Heart right ventricle (tissue), 16 donors: Measurements from ENCODE around the gene EEF1AKMT2. TPM values are rescaled to one million over a fixed set of nuclear protein-coding genes. Genes with fewer than 3 reads are reported as not detected.

Experiments
- ATAC-seq, 8 donors: fragments of 200-7000 bp; cut with Tn5 transposase; one replicate each; pipeline ENCODE4 v1.9.1; 2020; ENCODE audit warnings: mild to moderate bottlenecking in 8 of 8, moderate library complexity in 8 of 8, moderate number of reproducible peaks in 1 of 8
- DNase-seq, 2 donors: peaks; one replicate each; pipeline ENCODE4 v3.0.0-alpha.2; 2020
- H3K27ac ChIP-seq, 10 donors: fragments of 200-600 bp; sonication (generic) in 2 of 10; one replicate each; pipeline versions ENCODE4 v1.5.0 to v1.8.0; 2020 to 2022; ENCODE audit warnings: mild to moderate bottlenecking in 3 of 10
- H3K27me3 ChIP-seq, 7 donors: fragments of 200-600 bp; one replicate each; pipeline ENCODE4 v1.8.0; 2021 to 2022; ENCODE audit warnings: mild to moderate bottlenecking in 2 of 7
- H3K36me3 ChIP-seq, 9 donors: fragments of 200-600 bp; sonication (generic) in 1 of 9; one replicate each; pipeline versions ENCODE4 v1.5.0 to v1.8.0; 2020 to 2022; ENCODE audit warnings: mild to moderate bottlenecking in 2 of 9
- H3K4me1 ChIP-seq, 9 donors: fragments of 200-600 bp; sonication (generic) in 1 of 9; one replicate each; pipeline versions ENCODE4 v1.5.0 to v1.8.0; 2020 to 2022; ENCODE audit warnings: mild to moderate bottlenecking in 4 of 9
- H3K4me3 ChIP-seq, 10 donors: fragments of 200-600 bp; sonication (generic) in 2 of 10; one replicate each; pipeline versions ENCODE4 v1.5.0 to v1.8.0; 2020 to 2022; ENCODE audit warnings: mild to moderate bottlenecking in 7 of 10, moderate library complexity in 2 of 10
- H3K9me3 ChIP-seq, 11 donors: fragments of 200-600 bp in 10 of 11; sonication (generic) in 2 of 11; one replicate each; pipeline versions ENCODE4 v1.5.0 to v1.8.0; 2013 to 2022; ENCODE audit warnings: mild to moderate bottlenecking in 2 of 11, control low read depth in 1 of 11, moderate library complexity in 1 of 11
- WGBS, 2 donors: extraction: QIAGEN DNeasy Blood & Tissue Kit; methylation state at CpG; one replicate each; pipeline ENCODE4 v1.1.7; 2013; ENCODE audit warnings: inconsistent platforms in 1 of 2; 5-methylcytosine and 5-hydroxymethylcytosine counted together
- intact Hi-C, 10 donors: fragments of 100-400 bp; cut with DNase I; formaldehyde crosslinking; loops; one replicate each; pipeline versions ENCODE4 v1.11.1 to v1.14.2; 2022
- polyA plus RNA-seq, 2 donors: library from polyadenylated mRNA; stranded (reverse); fragments of 200-250 nt; gene quantifications; one replicate each; pipeline ENCODE4 v1.2.3, GENCODE V29; 2013
- total RNA-seq, 10 donors: library from RNA; stranded (reverse); fragmentation: NEBNext Ultra II Directional in 3 of 10; extraction: Animal tissue kit (Norgen Biotek cat#: 25700) in 3 of 10; gene quantifications; one replicate each; pipeline versions ENCODE4 v1.2.1 to v1.2.4, GENCODE V29; 2021 to 2023
- TF ChIP-seq, protein P1 (sequence below), 9 donors: fragments of 200-600 bp; sonication (generic) in 2 of 9; IDR thresholded peaks; one replicate each; pipeline versions ENCODE4 v1.5.0 to v1.8.0; 2021 to 2022; ENCODE audit warnings: antibody characterized with exemption in 9 of 9, mild to moderate bottlenecking in 5 of 9, moderate library complexity in 1 of 9
- donor health status: Arrhythmogenic right ventricular cardiomyopathy.
- donor health status: ischemic (EF 13 %, LVEDD 7.1; RV severe dilation, severe dysfunction).
- donor health status: healthy with polysubstance abuse.
- donor health status: DM: no; HTN: yes; CAD: no.
- donor health status: DM: no; HTN: no; CAD: no.
- donor health status: ischemic (EF 25% LVEDD 6.9; RV normal size, moderate dysfunction).
- donor health status: ischemic (EF 25% LVEDD 5.7; RV mildly dilated, moderate dysfunction).
- donor health status: healthy.
- donor health status: DM: yes; HTN: yes; CAD: no.
- donor health status: Ischemic cardiomyopathy.
- donor health status: ischemic (EF 35%, LVEDD 5.7; RV mildly dilated, moderate dysfunction).
- donor health status: nonischemic (EF 11% LVEDD 7.7; RV severe dilation, severe dysfunction).
- donor health status: DM: yes; HTN: yes; CAD: no.
- donor health status: PGD.
- donor health status: ischemic (EF 29% LVEDD 5.4; RV normal size, mild dysfunction).
- donor health status: nonischemic (EF 23%, LVEDD 6.1; RV moderate dilation, normal function).

EEF1AKMT2 gene
- total and polyA plus RNA-seq, 12 donors, result 7.4 to 18.8 (median 13.0) TPM

DNA sequence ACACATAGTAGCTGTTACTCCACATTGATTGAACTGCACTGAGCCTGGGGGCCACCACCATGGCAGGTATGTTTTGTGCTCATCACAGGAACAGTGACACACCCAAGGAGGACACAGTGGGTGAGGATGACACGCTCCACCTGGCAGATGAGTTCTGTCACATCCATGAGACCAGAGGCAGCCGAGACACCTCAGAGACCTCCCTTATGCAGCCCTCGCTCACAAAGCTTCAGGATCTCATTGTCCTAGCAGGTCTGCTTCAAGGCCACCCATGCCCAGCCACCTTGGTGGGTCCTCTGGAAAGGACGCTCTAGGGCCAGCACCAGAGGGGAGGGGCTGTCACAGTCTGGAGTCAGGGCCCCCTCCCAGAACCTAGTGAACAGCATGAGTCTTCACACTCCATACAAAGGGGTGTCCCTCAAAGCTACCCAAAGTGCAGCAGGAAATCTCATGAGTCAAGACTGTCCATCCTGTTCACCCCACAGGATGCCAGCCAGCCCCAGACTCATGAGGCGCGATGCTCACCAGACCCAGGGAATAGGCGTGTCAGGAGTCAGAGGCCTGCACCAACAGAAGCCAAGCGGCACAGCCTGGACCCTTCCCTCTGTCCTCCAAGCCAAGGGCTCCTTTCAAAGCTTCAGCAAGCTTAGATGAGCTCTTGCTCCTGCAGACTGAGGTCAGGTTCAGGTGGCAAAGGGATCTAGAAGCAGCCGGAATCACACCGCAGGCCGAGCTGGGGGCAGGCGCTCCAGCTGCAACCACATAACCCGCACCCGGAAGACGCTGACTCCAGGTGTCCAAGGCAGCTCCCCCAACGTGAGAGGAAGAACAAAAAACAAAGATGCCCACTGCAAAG, 57.1 kb downstream of the EEF1AKMT2 start:
- intact Hi-C loops, result loop anchor here in 5 of 10 donors (5.0 to 10.0 kb wide), 4 partner anchors 32 to 102 kb away; no protein-coding TSS in a partner anchor
- H3K4me1 ChIP-seq, result peaks cover 57 to 100% (median 98%) of the 10 kb centered on the region in 9 donors
- H3K4me3 ChIP-seq, result no peak overlapping the region
- 91 to 92% methylated on average over 16 of the region's 16 CpGs for WGBS, 2 donors
- ATAC-seq (no peak), DNase-seq (no peak)
- peak overlapping the region; percentile 67 to 85 (median 80) for H3K27ac ChIP-seq
- no peaks in the 10 kb centered on the region for H3K9me3 ChIP-seq
- H3K36me3 ChIP-seq, result peaks cover 0 to 5% (median 0%) of the 10 kb centered on the region in 9 donors
- no peaks in the 10 kb centered on the region for H3K27me3 ChIP-seq
- TF ChIP-seq, protein P1, sequence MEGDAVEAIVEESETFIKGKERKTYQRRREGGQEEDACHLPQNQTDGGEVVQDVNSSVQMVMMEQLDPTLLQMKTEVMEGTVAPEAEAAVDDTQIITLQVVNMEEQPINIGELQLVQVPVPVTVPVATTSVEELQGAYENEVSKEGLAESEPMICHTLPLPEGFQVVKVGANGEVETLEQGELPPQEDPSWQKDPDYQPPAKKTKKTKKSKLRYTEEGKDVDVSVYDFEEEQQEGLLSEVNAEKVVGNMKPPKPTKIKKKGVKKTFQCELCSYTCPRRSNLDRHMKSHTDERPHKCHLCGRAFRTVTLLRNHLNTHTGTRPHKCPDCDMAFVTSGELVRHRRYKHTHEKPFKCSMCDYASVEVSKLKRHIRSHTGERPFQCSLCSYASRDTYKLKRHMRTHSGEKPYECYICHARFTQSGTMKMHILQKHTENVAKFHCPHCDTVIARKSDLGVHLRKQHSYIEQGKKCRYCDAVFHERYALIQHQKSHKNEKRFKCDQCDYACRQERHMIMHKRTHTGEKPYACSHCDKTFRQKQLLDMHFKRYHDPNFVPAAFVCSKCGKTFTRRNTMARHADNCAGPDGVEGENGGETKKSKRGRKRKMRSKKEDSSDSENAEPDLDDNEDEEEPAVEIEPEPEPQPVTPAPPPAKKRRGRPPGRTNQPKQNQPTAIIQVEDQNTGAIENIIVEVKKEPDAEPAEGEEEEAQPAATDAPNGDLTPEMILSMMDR (IDR thresholded peaks at IDR 0.05), result no peak

GRCh38 chr10:124733571-124734245, 58.0 kb downstream of the EEF1AKMT2 start:
- Histone ChIP-seq H3K4me3 (peak overlapping the region in 1 of 10 donors; percentile 4), H3K4me1 (peaks cover 60 to 100% (median 98%) of the 10 kb centered on the region in 9 donors), H3K27ac (peak overlapping the region; percentile 67 to 85 (median 80)), H3K36me3 (peaks cover 0 to 5% (median 0%) of the 10 kb centered on the region in 9 donors), H3K9me3 (no peaks in the 10 kb centered on the region), H3K27me3 (no peaks in the 10 kb centered on the region)
- TF ChIP-seq, protein P1 (IDR thresholded peaks at IDR 0.05), result no peak
- intact Hi-C loops, result loop anchor here in 2 of 10 donors (10.0 kb wide), 1 partner anchor 49 kb away; no protein-coding TSS in a partner anchor
- WGBS, 2 donors, result 44 to 45% methylated on average over 13 of the region's 13 CpGs
- peak in 5 of 8 donors; percentile 1 to 11 (median 3) for ATAC-seq
- no peak for DNase-seq

GRCh38 chr10:124732931-124733570, 58.6 kb downstream of the EEF1AKMT2 start:
- intact Hi-C loops, result loop anchor here in 2 of 10 donors (10.0 kb wide), 1 partner anchor 48 kb away; no protein-coding TSS in a partner anchor
- H3K27me3 ChIP-seq, result no peaks in the 10 kb centered on the region
- peaks cover 60 to 100% (median 98%) of the 10 kb centered on the region in 9 donors for H3K4me1 ChIP-seq
- no peaks in the 10 kb centered on the region for H3K9me3 ChIP-seq
- ATAC-seq (peak; percentile 30 to 59 (median 45)), DNase-seq (peak in 1 of 2 donors; percentile 57)
- WGBS, 2 donors, result 42 to 45% methylated on average over 14 of the region's 14 CpGs
- H3K36me3 ChIP-seq, result peaks cover 0 to 5% (median 0%) of the 10 kb centered on the region in 9 donors
- TF ChIP-seq, protein P1 (IDR thresholded peaks at IDR 0.05), result no peak
- H3K4me3 ChIP-seq, result peak overlapping the region in 2 of 10 donors; percentile 4 to 7
- H3K27ac ChIP-seq, result peak overlapping the region; percentile 67 to 85 (median 80)
